ENCODE measurements around the gene CCS.

DNA sequence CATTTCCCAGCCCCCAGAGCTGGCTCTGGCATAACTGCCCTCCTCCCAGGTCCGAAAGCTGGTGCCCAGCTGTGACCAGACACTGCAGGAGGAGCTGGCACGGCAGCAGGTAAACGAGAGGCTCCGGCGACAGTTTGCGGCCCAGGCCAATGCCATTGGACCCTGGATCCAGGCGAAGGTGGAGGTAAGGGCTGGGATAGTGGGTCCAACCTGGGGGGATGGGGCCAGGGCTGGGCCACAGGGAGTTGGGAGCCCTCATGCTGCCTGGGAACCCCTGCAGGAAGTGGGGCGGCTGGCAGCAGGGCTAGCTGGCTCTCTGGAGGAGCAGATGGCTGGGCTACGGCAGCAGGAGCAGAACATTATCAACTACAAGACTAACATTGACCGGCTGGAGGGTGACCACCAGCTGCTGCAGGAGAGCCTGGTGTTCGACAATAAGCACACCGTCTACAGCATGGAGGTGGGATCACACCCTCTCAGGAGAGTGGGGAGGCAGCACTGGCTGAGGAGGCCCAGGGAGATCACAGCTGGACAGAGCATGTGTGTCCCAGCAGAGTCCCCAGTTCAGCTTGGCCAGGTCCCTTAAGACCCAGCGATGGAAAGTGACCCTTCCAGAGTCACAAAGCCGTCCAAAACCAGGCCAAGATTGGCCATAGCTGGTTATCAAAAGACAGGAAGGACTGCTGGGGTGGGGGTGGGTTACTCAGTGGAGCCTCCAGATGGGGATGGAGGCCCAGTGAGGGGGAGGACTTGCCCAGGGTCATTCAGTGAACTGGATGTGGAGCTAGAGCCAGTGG is 31.6 kb upstream of the CCS start:
- TF ChIP-seq, protein P1, sequence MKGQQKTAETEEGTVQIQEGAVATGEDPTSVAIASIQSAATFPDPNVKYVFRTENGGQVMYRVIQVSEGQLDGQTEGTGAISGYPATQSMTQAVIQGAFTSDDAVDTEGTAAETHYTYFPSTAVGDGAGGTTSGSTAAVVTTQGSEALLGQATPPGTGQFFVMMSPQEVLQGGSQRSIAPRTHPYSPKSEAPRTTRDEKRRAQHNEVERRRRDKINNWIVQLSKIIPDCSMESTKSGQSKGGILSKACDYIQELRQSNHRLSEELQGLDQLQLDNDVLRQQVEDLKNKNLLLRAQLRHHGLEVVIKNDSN (IDR thresholded peaks at IDR 0.05): no peak
- TF ChIP-seq TAF1 (IDR thresholded peaks at IDR 0.05; ENCODE audit: low read depth) (no peak), TEAD4 (IDR thresholded peaks at IDR 0.05) (no peak), RAD21 (IDR thresholded peaks at IDR 0.05; ENCODE audit: low read depth) (no peak), EP300 (IDR thresholded peaks at IDR 0.05; ENCODE audit: borderline replicate concordance) (no peak), NFIC (IDR thresholded peaks at IDR 0.05) (no peak)
- TF ChIP-seq, protein P2, sequence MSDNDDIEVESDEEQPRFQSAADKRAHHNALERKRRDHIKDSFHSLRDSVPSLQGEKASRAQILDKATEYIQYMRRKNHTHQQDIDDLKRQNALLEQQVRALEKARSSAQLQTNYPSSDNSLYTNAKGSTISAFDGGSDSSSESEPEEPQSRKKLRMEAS (IDR thresholded peaks at IDR 0.05): no peak
- TF ChIP-seq, protein P3, sequence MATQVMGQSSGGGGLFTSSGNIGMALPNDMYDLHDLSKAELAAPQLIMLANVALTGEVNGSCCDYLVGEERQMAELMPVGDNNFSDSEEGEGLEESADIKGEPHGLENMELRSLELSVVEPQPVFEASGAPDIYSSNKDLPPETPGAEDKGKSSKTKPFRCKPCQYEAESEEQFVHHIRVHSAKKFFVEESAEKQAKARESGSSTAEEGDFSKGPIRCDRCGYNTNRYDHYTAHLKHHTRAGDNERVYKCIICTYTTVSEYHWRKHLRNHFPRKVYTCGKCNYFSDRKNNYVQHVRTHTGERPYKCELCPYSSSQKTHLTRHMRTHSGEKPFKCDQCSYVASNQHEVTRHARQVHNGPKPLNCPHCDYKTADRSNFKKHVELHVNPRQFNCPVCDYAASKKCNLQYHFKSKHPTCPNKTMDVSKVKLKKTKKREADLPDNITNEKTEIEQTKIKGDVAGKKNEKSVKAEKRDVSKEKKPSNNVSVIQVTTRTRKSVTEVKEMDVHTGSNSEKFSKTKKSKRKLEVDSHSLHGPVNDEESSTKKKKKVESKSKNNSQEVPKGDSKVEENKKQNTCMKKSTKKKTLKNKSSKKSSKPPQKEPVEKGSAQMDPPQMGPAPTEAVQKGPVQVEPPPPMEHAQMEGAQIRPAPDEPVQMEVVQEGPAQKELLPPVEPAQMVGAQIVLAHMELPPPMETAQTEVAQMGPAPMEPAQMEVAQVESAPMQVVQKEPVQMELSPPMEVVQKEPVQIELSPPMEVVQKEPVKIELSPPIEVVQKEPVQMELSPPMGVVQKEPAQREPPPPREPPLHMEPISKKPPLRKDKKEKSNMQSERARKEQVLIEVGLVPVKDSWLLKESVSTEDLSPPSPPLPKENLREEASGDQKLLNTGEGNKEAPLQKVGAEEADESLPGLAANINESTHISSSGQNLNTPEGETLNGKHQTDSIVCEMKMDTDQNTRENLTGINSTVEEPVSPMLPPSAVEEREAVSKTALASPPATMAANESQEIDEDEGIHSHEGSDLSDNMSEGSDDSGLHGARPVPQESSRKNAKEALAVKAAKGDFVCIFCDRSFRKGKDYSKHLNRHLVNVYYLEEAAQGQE (IDR thresholded peaks at IDR 0.05; ENCODE audit: low read depth): no peak
